Measurements from ENCODE around the gene HSBP1L1. TPM values are rescaled to one million over a fixed set of nuclear protein-coding genes. Genes with fewer than 3 reads are reported as not detected.
"Not testable (repeated sequence)": the region's sequence is repeated elsewhere in the genome, so short reads cannot be mapped to it uniquely, and the experiment has no call there.

HSBP1L1 gene
- polyA plus RNA-seq, 4 donors: 18.7 to 24.3 (median 20.4) TPM

GRCh38 chr18:79980585-79980984, 16.1 kb downstream of the HSBP1L1 start:
- no peak for DNase-seq (ENCODE audit: low read depth in 4 of 4, low spot score in 3 of 4)

GRCh38 chr18:79982736-79983135, 18.3 kb downstream of the HSBP1L1 start:
- DNase-seq (ENCODE audit: low read depth in 4 of 4, low spot score in 3 of 4): no peak

- DNase-seq (ENCODE audit: low read depth in 4 of 4, low spot score in 3 of 4): no peak
Measured at GRCh38 chr18:79983253-79983652, 18.8 kb downstream of the HSBP1L1 start.

- DNase-seq (ENCODE audit: low read depth in 4 of 4, low spot score in 3 of 4): no peak
Measured at GRCh38 chr18:79983793-79984192, 19.4 kb downstream of the HSBP1L1 start.

- DNase-seq (ENCODE audit: low read depth in 4 of 4, low spot score in 3 of 4): no peak
Measured at GRCh38 chr18:79985172-79985571, 20.7 kb downstream of the HSBP1L1 start.

GRCh38 chr18:79986726-79987125, 22.3 kb downstream of the HSBP1L1 start:
- no peak for DNase-seq (ENCODE audit: low read depth in 4 of 4, low spot score in 3 of 4)

GRCh38 chr18:79987566-79987965, 23.1 kb downstream of the HSBP1L1 start:
- DNase-seq (ENCODE audit: low read depth in 4 of 4, low spot score in 3 of 4): no peak

GRCh38 chr18:79988071-79988450, 23.6 kb downstream of the HSBP1L1 start:
- peak; percentile 11 to 56 (median 26) for DNase-seq (ENCODE audit: low read depth in 4 of 4, low spot score in 3 of 4)

- DNase-seq (ENCODE audit: low read depth in 4 of 4, low spot score in 3 of 4): peak; percentile 66 to 74 (median 70)
Measured at GRCh38 chr18:79988451-79989194, 24.2 kb downstream of the HSBP1L1 start, which contains the start of gene TXNL4A. TXNL4A (minus strand) TSS chr18:79988563; CDS start chr18:79988392, 171 bp downstream.

- no peak for DNase-seq (ENCODE audit: low read depth in 4 of 4, low spot score in 3 of 4)
Measured at GRCh38 chr18:79989195-79989497, 24.7 kb downstream of the HSBP1L1 start.

- no peak for DNase-seq (ENCODE audit: low read depth in 4 of 4, low spot score in 3 of 4)
Measured at GRCh38 chr18:79991494-79991893, 27.1 kb downstream of the HSBP1L1 start.

- DNase-seq (ENCODE audit: low read depth in 4 of 4, low spot score in 3 of 4): not testable (repeated sequence)
Measured at GRCh38 chr18:79999701-80000100, 35.3 kb downstream of the HSBP1L1 start.

GRCh38 chr18:80000877-80001276, 36.4 kb downstream of the HSBP1L1 start:
- no peak for DNase-seq (ENCODE audit: low read depth in 4 of 4, low spot score in 3 of 4)

- DNase-seq (ENCODE audit: low read depth in 4 of 4, low spot score in 3 of 4): no peak
Measured at GRCh38 chr18:80002468-80002867, 38.0 kb downstream of the HSBP1L1 start.

GRCh38 chr18:80004600-80005342, 40.3 kb downstream of the HSBP1L1 start:
- DNase-seq (ENCODE audit: low read depth in 4 of 4, low spot score in 3 of 4): no peak

- DNase-seq (ENCODE audit: low read depth in 4 of 4, low spot score in 3 of 4): no peak
Measured at GRCh38 chr18:80006724-80007123, 42.3 kb downstream of the HSBP1L1 start.

- DNase-seq (ENCODE audit: low read depth in 4 of 4, low spot score in 3 of 4): no peak
Measured at GRCh38 chr18:80009661-80010550, 45.5 kb downstream of the HSBP1L1 start.

GRCh38 chr18:80010551-80010906, 46.1 kb downstream of the HSBP1L1 start:
- DNase-seq (ENCODE audit: low read depth in 4 of 4, low spot score in 3 of 4): no peak

- DNase-seq (ENCODE audit: low read depth in 4 of 4, low spot score in 3 of 4): not testable (repeated sequence)
Measured at GRCh38 chr18:80011496-80012137, 47.2 kb downstream of the HSBP1L1 start.

GRCh38 chr18:80012714-80013113, 48.3 kb downstream of the HSBP1L1 start:
- DNase-seq (ENCODE audit: low read depth in 4 of 4, low spot score in 3 of 4): no peak
